CD14-positive monocyte (primary cell): Measurements from ENCODE around the gene NT5C1B. TPM values are rescaled to one million over a fixed set of nuclear protein-coding genes. Genes with fewer than 3 reads are reported as not detected.

Experiments
- DNase-seq, 3 donors: peaks; one replicate each; pipeline ENCODE4 v3.0.0-alpha.2; 2011 to 2022
- H2AFZ ChIP-seq: 2 replicates; pipeline ENCODE4 v1.6.0; 2012; ENCODE audit warnings: mild to moderate bottlenecking, low read depth, low read length, inconsistent platforms; ENCODE audit not compliant: insufficient read depth, poor library complexity, severe bottlenecking
- H3K27ac ChIP-seq, 2 donors: 1 replicate in 1 of 2; 2 replicates in 1 of 2; pipeline ENCODE4 v1.5.1; 2012 to 2013; ENCODE audit warnings: low read length in 2 of 2, control low read depth in 1 of 2, inconsistent platforms in 1 of 2, low read depth in 1 of 2, mild to moderate bottlenecking in 1 of 2
- H3K27me3 ChIP-seq, 2 donors: one replicate each; pipeline versions ENCODE4 v1.6.0 to v1.6.1; 2011 to 2013; ENCODE audit warnings: low read length in 2 of 2; ENCODE audit not compliant: control insufficient read depth in 2 of 2, insufficient read depth in 2 of 2
- H3K36me3 ChIP-seq, 2 donors: replicated peaks in 1 of 2; 1 replicate in 1 of 2; 2 replicates in 1 of 2; pipeline versions ENCODE4 v1.5.1 to v1.6.1; 2012 to 2013; ENCODE audit warnings: low read length in 2 of 2, control low read depth in 1 of 2, inconsistent platforms in 1 of 2, mild to moderate bottlenecking in 1 of 2; ENCODE audit not compliant: insufficient read depth in 2 of 2, control insufficient read depth in 1 of 2
- H3K4me1 ChIP-seq, 2 donors: 1 replicate in 1 of 2; 2 replicates in 1 of 2; pipeline versions ENCODE4 v1.5.1 to v1.6.1; 2012 to 2013; ENCODE audit warnings: low read length in 2 of 2, control low read depth in 1 of 2, inconsistent platforms in 1 of 2, mild to moderate bottlenecking in 1 of 2, moderate library complexity in 1 of 2; ENCODE audit not compliant: insufficient read depth in 2 of 2, control insufficient read depth in 1 of 2
- H3K4me2 ChIP-seq: replicated peaks from 2 replicates; pipeline ENCODE3; 2012; ENCODE audit warnings: low read length, moderate library complexity, mild to moderate bottlenecking; ENCODE audit not compliant: poor library complexity, severe bottlenecking; ENCODE audit errors: extremely low read depth
- H3K4me3 ChIP-seq, 3 experiments: fragments of 200-600 bp in 1 of 3; sonication (generic) in 1 of 3; replicated peaks in 1 of 3; 1 replicate in 2 of 3; 2 replicates in 1 of 3; pipeline ENCODE4 v1.5.1; 2011 to 2013; ENCODE audit warnings: low read length in 3 of 3, mild to moderate bottlenecking in 3 of 3, control low read depth in 2 of 3, low read depth in 2 of 3, inconsistent platforms in 1 of 3, moderate library complexity in 1 of 3
- H3K79me2 ChIP-seq: 2 replicates; pipeline ENCODE4 v1.6.0; 2012; ENCODE audit warnings: mild to moderate bottlenecking, control low read depth, inconsistent platforms, low read length, moderate library complexity; ENCODE audit not compliant: insufficient read depth
- H3K9ac ChIP-seq: 2 replicates; pipeline ENCODE4 v1.6.0; 2017; ENCODE audit warnings: low read length, mild to moderate bottlenecking; ENCODE audit not compliant: insufficient read depth, poor library complexity, severe bottlenecking
- H3K9me3 ChIP-seq, 2 donors: replicated peaks in 1 of 2; 1 replicate in 1 of 2; 2 replicates in 1 of 2; pipeline versions ENCODE4 v1.5.1 to v1.6.1; 2012 to 2013; ENCODE audit warnings: low read length in 2 of 2, control low read depth in 1 of 2; ENCODE audit not compliant: control insufficient read depth in 1 of 2, insufficient read depth in 1 of 2
- H4K20me1 ChIP-seq: 2 replicates; pipeline ENCODE4 v1.6.0; 2012; ENCODE audit warnings: mild to moderate bottlenecking, low read length, control low read depth, moderate library complexity; ENCODE audit not compliant: insufficient read depth
- H3K27ac Mint-ChIP-seq, 7 donors: one replicate each; pipeline ENCODE4 v1.8.0; 2020; ENCODE audit warnings: mild to moderate bottlenecking in 7 of 7, mixed read lengths in 7 of 7, moderate library complexity in 6 of 7, inconsistent platforms in 2 of 7
- H3K27me3 Mint-ChIP-seq, 3 donors: one replicate each; pipeline ENCODE4 v1.8.0; 2021 to 2022; ENCODE audit warnings: low read depth in 3 of 3, mild to moderate bottlenecking in 3 of 3, mixed read lengths in 3 of 3, moderate library complexity in 3 of 3, inconsistent platforms in 1 of 3
- H3K36me3 Mint-ChIP-seq, 2 donors: one replicate each; pipeline ENCODE4 v1.8.0; 2020; ENCODE audit warnings: mixed read lengths in 2 of 2, inconsistent platforms in 1 of 2, mild to moderate bottlenecking in 1 of 2
- H3K4me1 Mint-ChIP-seq: one replicate; pipeline ENCODE4 v1.8.0; 2020; ENCODE audit warnings: mild to moderate bottlenecking, mixed read lengths
- H3K4me3 Mint-ChIP-seq, 2 donors: one replicate each; pipeline ENCODE4 v1.8.0; 2020; ENCODE audit warnings: mild to moderate bottlenecking in 2 of 2, mixed read lengths in 2 of 2, moderate library complexity in 1 of 2
- H3K9me3 Mint-ChIP-seq, 7 donors: one replicate each; pipeline ENCODE4 v1.8.0; 2020 to 2022; ENCODE audit warnings: mixed read lengths in 7 of 7, mild to moderate bottlenecking in 6 of 7, moderate library complexity in 6 of 7, inconsistent platforms in 2 of 7
- CTCF ChIP-seq: fragments of 200-600 bp; IDR thresholded peaks from one replicate; pipeline ENCODE4 v1.8.0; 2022; ENCODE audit warnings: antibody characterized with exemption, mild to moderate bottlenecking
- WGBS: methylation state at CpG from one replicate; pipeline ENCODE4 v1.1.5; 2013; ENCODE audit warnings: missing lambda C conversion rate; ENCODE audit not compliant: insufficient coverage; 5-methylcytosine and 5-hydroxymethylcytosine counted together
- intact Hi-C, 2 donors: fragments of 100-400 bp; cut with micrococcal nuclease; formaldehyde crosslinking; loops; one replicate each; pipeline versions ENCODE4 v1.15.0 to v1.15.1; 2023
- polyA plus RNA-seq, 3 donors: library from polyadenylated mRNA; depleted of rRNA in 1 of 3; unstranded in 2 of 3; stranded (reverse) in 1 of 3; fragments of 300-500 nt in 2 of 3; fragments of >200 nt in 1 of 3; fragmentation: Illumina TruSeq in 2 of 3; gene quantifications; 1 replicate in 2 of 3; 2 replicates in 1 of 3; pipeline ENCODE4 v1.2.3, GENCODE V29; 2012 to 2021

NT5C1B gene
- polyA plus RNA-seq, 3 donors, result not detected

DNA sequence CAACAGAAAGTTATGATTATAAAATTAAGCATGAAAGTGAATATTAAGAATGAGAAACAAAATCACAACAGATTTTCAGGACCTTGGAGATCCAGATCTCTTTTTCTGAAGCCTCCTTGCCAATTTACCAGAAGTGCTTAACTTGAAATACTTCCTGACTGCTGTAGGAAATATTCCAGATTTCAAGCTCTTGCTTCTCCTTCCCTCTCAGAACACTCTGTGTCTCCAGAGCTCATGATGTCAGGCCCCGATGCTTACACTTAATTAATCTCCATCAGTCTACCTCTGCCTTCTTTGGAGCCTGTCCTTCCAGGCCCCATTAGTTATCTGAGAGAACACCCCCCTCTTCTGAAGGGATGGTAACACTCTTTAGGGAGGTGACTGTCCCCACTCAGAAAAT lies 20.7 kb upstream of the NT5C1B start:
- Histone ChIP-seq H3K27me3 (no peaks in the 10 kb centered on the region), H3K4me1 (no peaks in the 10 kb centered on the region), H3K9me3 (peaks cover 0 to 6% of the 10 kb centered on the region in 2 donors), H3K4me3 (no peak overlapping the region), H3K9ac (no peak overlapping the region), H2AFZ (no peak overlapping the region), H3K4me2 (no peak overlapping the region), H3K36me3 (no peaks in the 10 kb centered on the region), H3K79me2 (no peaks in the 10 kb centered on the region), H3K27ac (no peak overlapping the region), H4K20me1 (no peaks in the 10 kb centered on the region)
- no peak overlapping the region for H3K27ac Mint-ChIP-seq
- WGBS, result no CpG with 5 or more reads among the region's 1 CpG
- no peaks in the 10 kb centered on the region for H3K36me3 Mint-ChIP-seq
- intact Hi-C loops, result no loop called here
- no peaks in the 10 kb centered on the region for H3K4me1 Mint-ChIP-seq
- DNase-seq, result no peak
- peaks cover 0 to 9% (median 3%) of the 10 kb centered on the region in 7 donors for H3K9me3 Mint-ChIP-seq
- H3K4me3 Mint-ChIP-seq, result no peak overlapping the region
- H3K27me3 Mint-ChIP-seq, result peaks cover 0 to 3% (median 0%) of the 10 kb centered on the region in 3 donors
- TF ChIP-seq CTCF, result no peak

DNA sequence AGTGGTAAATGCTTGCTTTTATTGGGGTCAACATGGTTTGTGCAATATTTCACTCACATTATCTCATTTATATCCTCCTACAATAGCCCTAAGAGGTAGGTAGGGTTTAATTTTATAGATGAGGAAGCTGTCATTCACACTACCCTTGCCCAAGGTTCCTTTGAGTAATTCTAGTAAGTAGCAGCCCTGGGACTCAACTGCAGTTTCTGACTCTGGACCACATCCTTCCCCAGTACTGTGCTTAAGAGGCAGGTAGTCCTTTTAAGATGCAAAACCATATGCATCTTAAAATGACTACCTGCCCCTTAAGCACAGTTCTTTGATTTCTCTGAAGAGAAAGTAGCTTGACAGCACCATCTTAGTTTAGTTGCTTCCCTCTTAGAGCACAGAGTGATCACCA lies 15.7 kb upstream of the NT5C1B start:
- Histone ChIP-seq H3K79me2 (no peaks in the 10 kb centered on the region), H3K27ac (no peak overlapping the region), H3K27me3 (no peaks in the 10 kb centered on the region), H4K20me1 (no peaks in the 10 kb centered on the region), H3K4me1 (no peaks in the 10 kb centered on the region), H3K9me3 (no peaks in the 10 kb centered on the region), H3K4me3 (no peak overlapping the region), H2AFZ (no peak overlapping the region), H3K36me3 (no peaks in the 10 kb centered on the region), H3K9ac (no peak overlapping the region), H3K4me2 (no peak overlapping the region)
- Mint-ChIP-seq H3K27me3 (peaks cover 0 to 3% (median 0%) of the 10 kb centered on the region in 3 donors), H3K4me1 (no peaks in the 10 kb centered on the region), H3K36me3 (no peaks in the 10 kb centered on the region), H3K9me3 (peaks cover 0 to 4% (median under 1%) of the 10 kb centered on the region in 7 donors), H3K27ac (no peak overlapping the region), H3K4me3 (no peak overlapping the region)
- intact Hi-C loops, result no loop called here
- no peak for TF ChIP-seq CTCF
- no peak for DNase-seq
